Neural progenitor cell (in vitro differentiated cells): Measurements from ENCODE around the gene WDPCP.

Source experiments
- EZH2 ChIP-seq: fragments of 200-600 bp; sonication (generic); IDR thresholded peaks from 2 replicates; pipeline ENCODE4 v1.6.1; 2017; ENCODE audit warnings: antibody characterized with exemption, mild to moderate bottlenecking, moderate library complexity
- EZH2phosphoT487 ChIP-seq: fragments of 200-600 bp; sonication (generic); IDR thresholded peaks from 2 replicates; pipeline ENCODE4 v1.6.1; 2017; ENCODE audit warnings: antibody characterized with exemption
- TF ChIP-seq, protein P1 (sequence below): fragments of 200-600 bp; sonication (generic); IDR thresholded peaks from 2 replicates; pipeline ENCODE4 v1.5.1; 2017; ENCODE audit warnings: antibody characterized with exemption, mild to moderate bottlenecking

DNA sequence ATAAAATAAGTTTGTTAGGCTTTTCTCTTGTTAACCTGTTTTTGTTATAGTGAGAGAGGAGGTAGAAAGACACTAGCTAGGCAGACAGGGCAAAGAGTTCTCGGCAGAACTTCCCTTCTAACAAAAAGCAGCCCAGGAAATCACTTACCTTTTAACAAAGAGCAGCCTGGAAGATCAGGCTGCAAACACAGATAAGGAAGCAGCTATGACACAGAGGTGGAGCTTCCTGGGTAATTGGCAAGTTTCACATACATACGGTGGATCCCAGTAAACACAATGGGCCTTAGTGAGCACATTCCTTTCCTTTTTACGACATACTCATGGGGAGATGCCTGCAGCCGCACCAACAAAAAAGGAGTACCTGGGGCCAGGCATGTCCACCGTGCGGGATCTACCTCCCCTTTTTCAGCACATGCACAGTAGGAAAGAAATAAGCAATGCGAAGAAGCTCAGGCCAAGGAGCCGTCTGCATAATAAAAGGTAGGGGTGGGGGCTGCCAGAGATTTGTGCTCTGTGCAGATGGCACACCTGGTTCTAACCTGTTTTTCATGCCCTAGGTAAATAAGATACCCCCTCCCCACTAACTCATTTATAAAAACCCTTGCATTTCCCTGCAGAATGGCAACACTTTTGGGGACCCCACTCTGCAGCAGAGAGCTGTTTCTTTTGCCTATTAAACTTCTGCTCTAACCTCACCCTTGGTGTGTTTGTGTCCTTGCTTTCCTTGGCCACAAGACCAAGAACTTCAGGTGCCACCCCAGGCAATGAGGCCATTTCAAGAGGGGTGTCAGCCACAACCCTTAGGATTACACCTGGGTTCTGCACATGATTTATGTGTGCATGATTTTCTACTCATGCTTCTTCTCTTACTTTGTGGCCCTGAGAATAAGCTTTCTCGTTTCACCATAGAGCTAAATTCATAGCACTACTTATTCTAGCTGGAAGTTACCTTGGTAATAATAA lies 27.0 kb upstream of the WDPCP start:
- TF ChIP-seq EZH2phosphoT487 (no peak), EZH2 (no peak)
- TF ChIP-seq, protein P1, sequence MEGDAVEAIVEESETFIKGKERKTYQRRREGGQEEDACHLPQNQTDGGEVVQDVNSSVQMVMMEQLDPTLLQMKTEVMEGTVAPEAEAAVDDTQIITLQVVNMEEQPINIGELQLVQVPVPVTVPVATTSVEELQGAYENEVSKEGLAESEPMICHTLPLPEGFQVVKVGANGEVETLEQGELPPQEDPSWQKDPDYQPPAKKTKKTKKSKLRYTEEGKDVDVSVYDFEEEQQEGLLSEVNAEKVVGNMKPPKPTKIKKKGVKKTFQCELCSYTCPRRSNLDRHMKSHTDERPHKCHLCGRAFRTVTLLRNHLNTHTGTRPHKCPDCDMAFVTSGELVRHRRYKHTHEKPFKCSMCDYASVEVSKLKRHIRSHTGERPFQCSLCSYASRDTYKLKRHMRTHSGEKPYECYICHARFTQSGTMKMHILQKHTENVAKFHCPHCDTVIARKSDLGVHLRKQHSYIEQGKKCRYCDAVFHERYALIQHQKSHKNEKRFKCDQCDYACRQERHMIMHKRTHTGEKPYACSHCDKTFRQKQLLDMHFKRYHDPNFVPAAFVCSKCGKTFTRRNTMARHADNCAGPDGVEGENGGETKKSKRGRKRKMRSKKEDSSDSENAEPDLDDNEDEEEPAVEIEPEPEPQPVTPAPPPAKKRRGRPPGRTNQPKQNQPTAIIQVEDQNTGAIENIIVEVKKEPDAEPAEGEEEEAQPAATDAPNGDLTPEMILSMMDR, result no peak
